PC-3 (cell line): ENCODE data around the gene CIB4. TPM values are rescaled to one million over a fixed set of nuclear protein-coding genes. Genes with fewer than 3 reads are reported as not detected.

ENCODE experiments used
- ATAC-seq: fragments of 200-7000 bp; cut with Tn5 transposase; 2 replicates; pipeline ENCODE4 v1.9.1; 2020; ENCODE audit warnings: mild to moderate bottlenecking, moderate library complexity
- BruUV-seq: library from RNA; stranded (reverse); fragments of 400-500 nt; replicated peaks from 2 replicates; lab custom pipeline; 2021; lab: Mats Ljungman, UMichigan
- CTCF ChIA-PET: fragments of 300-600 bp; sonication (Branson Sonifier 250); formaldehyde crosslinking; loops from one replicate; lab custom pipeline; 2022; ENCODE audit warnings: antibody characterized with exemption; lab: Charles Lee
- POLR2A ChIA-PET: fragments of 300-600 bp; sonication (Branson Sonifier 250); formaldehyde crosslinking; loops from one replicate; lab custom pipeline; 2022; ENCODE audit warnings: antibody characterized with exemption; ENCODE audit not compliant: unreplicated experiment; lab: Charles Lee
- DNase-seq: peaks from one replicate; pipeline ENCODE4 v3.0.0-alpha.2; 2015
- H2AFZ ChIP-seq: fragments of 300-600 bp; sonication (generic); 2 replicates; pipeline ENCODE4 v1.6.0; 2016; ENCODE audit warnings: antibody characterized with exemption, low read length
- H3F3A ChIP-seq: fragments of 300-600 bp; sonication (generic); one replicate; pipeline ENCODE4 v1.6.0; 2017; ENCODE audit warnings: antibody characterized with exemption, low read length, control low read depth, mild to moderate bottlenecking; ENCODE audit not compliant: unreplicated experiment
- H3K27ac ChIP-seq: fragments of 300-600 bp; sonication (generic); 2 replicates; pipeline ENCODE4 v1.5.1; 2016; ENCODE audit warnings: mild to moderate bottlenecking, low read length
- H3K27me3 ChIP-seq: fragments of 300-600 bp; sonication (generic); 2 replicates; pipeline ENCODE4 v1.6.1; 2016; ENCODE audit warnings: low read length, mixed read lengths
- H3K36me3 ChIP-seq: fragments of 300-600 bp; sonication (generic); 2 replicates; pipeline ENCODE4 v1.6.1; 2016; ENCODE audit warnings: low read depth, mixed run types, low read length, mixed read lengths
- H3K4me1 ChIP-seq: fragments of 300-600 bp; sonication (generic); 2 replicates; pipeline ENCODE4 v1.5.1; 2016; ENCODE audit warnings: low read length; ENCODE audit not compliant: insufficient read depth
- H3K4me2 ChIP-seq: fragments of 300-600 bp; sonication (generic); 2 replicates; pipeline ENCODE4 v1.6.0; 2016; ENCODE audit warnings: low read length
- H3K4me3 ChIP-seq: fragments of 300-600 bp; sonication (generic); 2 replicates; pipeline ENCODE4 v1.5.1; 2016; ENCODE audit warnings: mild to moderate bottlenecking, low read length, mixed read lengths
- H3K79me2 ChIP-seq: fragments of 300-600 bp; sonication (generic); 2 replicates; pipeline ENCODE4 v1.6.1; 2017; ENCODE audit warnings: low read length, mixed read lengths
- H3K9ac ChIP-seq: fragments of 300-600 bp; sonication (generic); 2 replicates; pipeline ENCODE4 v1.6.0; 2016; ENCODE audit warnings: mild to moderate bottlenecking, low read length
- H3K9me2 ChIP-seq: fragments of 300-600 bp; sonication (generic); replicated peaks from 2 replicates; pipeline ENCODE4 v1.6.1; 2016; ENCODE audit warnings: mixed run types, low read length, mixed read lengths
- H3K9me3 ChIP-seq: fragments of 300-600 bp; sonication (generic); 2 replicates; pipeline ENCODE4 v1.6.1; 2016; ENCODE audit warnings: low read length, mixed read lengths
- H4K20me1 ChIP-seq: fragments of 300-600 bp; sonication (generic); 2 replicates; pipeline ENCODE4 v1.6.1; 2016; ENCODE audit warnings: low read length, mixed read lengths
- CTCF ChIP-seq: fragments of 300-600 bp; sonication (generic); conservative IDR thresholded peaks from 2 replicates; pipeline ENCODE4 v1.5.1; 2017; ENCODE audit warnings: antibody characterized with exemption, low read depth, mild to moderate bottlenecking, low read length
- EZH2 ChIP-seq: fragments of 300-600 bp; sonication (generic); IDR thresholded peaks from one replicate; pipeline ENCODE4 v1.6.1; 2017; ENCODE audit warnings: antibody characterized with exemption, mild to moderate bottlenecking, low read length; ENCODE audit not compliant: unreplicated experiment
- EZH2phosphoT487 ChIP-seq: fragments of 300-600 bp; sonication (generic); IDR thresholded peaks from 2 replicates; pipeline ENCODE4 v1.6.1; 2018; ENCODE audit warnings: mild to moderate bottlenecking, antibody characterized with exemption, low read length, borderline replicate concordance
- intact Hi-C: fragments of 100-400 bp; cut with micrococcal nuclease; formaldehyde crosslinking; loops from 2 replicates; pipeline ENCODE4 v1.9.0; 2023
- total RNA-seq: library from RNA; depleted of rRNA; stranded (reverse); fragments of >200 nt; gene quantifications from 2 replicates; pipeline ENCODE4 v1.2.3, GENCODE V29; 2014

The CIB4 gene
- total RNA-seq, 1 experiment from 2014 or later, result not detected

DNA sequence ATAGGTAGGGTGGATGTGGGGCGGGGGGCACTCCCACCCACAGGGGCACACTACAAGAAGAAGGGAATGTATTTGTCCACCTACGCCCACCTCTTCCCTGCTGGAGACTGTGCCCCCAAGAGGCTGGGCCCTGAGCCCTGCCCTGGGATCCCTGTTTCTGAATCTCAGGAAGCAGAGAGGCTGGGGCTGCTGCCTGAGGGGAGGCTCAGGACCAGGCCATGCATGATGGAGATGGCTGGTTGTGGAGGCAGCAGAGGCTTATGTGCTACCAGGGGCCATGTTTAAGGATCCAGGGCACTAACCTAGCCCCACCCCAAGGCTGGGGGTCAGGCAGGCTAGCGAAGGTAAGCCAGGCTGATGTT, 82.1 kb downstream of the CIB4 start:
- ChIA-PET POLR2A (no interaction called here), CTCF (no interaction called here)
- Histone ChIP-seq H3K36me3 (no peaks in the 10 kb centered on the region), H3F3A (no peaks in the 10 kb centered on the region), H2AFZ (no peak overlapping the region), H3K27ac (no peak overlapping the region), H3K4me1 (peaks cover 10% of the 10 kb centered on the region; the same call in 1 of the 2 replicates), H3K9me3 (no peaks in the 10 kb centered on the region), H4K20me1 (no peaks in the 10 kb centered on the region), H3K79me2 (no peaks in the 10 kb centered on the region), H3K4me2 (no peak overlapping the region), H3K4me3 (no peak overlapping the region), H3K9ac (no peak overlapping the region), H3K27me3 (peaks cover 82% of the 10 kb centered on the region), H3K9me2 (no peaks in the 10 kb centered on the region)
- TF ChIP-seq EZH2 (no peak), EZH2phosphoT487 (no peak), CTCF (no peak)
- no peak for ATAC-seq
- no TSS peak for BruUV-seq
- no peak for DNase-seq
- intact Hi-C loops, result no loop called here

- H3K9me2 ChIP-seq, result no peaks in the 10 kb centered on the region
- POLR2A ChIA-PET, result no interaction called here
- no peaks in the 10 kb centered on the region for H3F3A ChIP-seq
- no peak for ATAC-seq
- H3K4me1 ChIP-seq, result peaks cover 10% of the 10 kb centered on the region; the same call in 1 of the 2 replicates
- no peak overlapping the region for H3K4me3 ChIP-seq
- no peaks in the 10 kb centered on the region for H3K79me2 ChIP-seq
- H3K27ac ChIP-seq, result no peak overlapping the region
- no peak overlapping the region for H3K9ac ChIP-seq
- H3K4me2 ChIP-seq, result no peak overlapping the region
- no TSS peak for BruUV-seq
- DNase-seq, result no peak
- TF ChIP-seq EZH2phosphoT487 (no peak), CTCF (no peak), EZH2 (no peak)
- H4K20me1 ChIP-seq, result no peaks in the 10 kb centered on the region
- H3K27me3 ChIP-seq, result peaks cover 76% of the 10 kb centered on the region
- CTCF ChIA-PET, result no interaction called here
- H3K9me3 ChIP-seq, result no peaks in the 10 kb centered on the region
- H2AFZ ChIP-seq, result no peak overlapping the region
- intact Hi-C loops, result no loop called here
- H3K36me3 ChIP-seq, result no peaks in the 10 kb centered on the region
Measured at GRCh38 chr2:26558271-26559043, 82.7 kb downstream of the CIB4 start.

DNA sequence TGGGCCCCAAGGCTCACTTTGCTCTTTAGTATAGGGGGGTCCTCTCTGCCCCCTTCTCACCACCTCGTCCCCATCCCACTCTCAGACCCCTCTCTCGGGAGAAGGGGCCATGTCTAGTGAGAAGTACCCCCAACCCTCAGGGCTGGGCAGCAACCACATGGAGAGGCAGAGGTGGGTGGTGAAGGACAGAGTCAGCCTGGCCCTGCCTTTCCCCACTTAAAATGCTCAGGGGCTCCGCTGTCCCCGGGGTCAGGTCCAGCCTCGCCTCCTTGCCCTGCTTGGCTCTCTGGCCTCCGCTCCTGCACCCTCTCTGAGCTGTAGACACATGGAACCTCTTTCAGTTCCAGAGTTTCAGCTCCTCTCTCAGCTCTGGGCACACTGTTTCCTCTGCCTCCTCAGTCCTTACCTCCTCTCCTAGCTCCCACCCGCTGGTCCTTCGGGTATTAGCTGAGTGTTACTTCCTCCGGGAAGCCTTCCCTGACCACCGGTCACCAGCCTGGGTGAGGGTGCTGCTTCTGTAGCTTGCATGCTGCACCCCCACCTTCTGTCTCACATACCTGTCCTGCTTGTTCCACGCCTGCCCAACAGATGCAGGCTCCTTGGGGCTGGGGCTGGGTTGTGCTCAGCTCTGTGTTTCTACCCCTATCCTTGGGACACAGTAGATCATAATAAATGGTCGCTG, 83.8 kb downstream of the CIB4 start:
- ATAC-seq, result no peak
- no peaks in the 10 kb centered on the region for H3F3A ChIP-seq
- no peaks in the 10 kb centered on the region for H3K9me3 ChIP-seq
- no peak overlapping the region for H3K4me3 ChIP-seq
- no peak for DNase-seq
- no peaks in the 10 kb centered on the region for H4K20me1 ChIP-seq
- no TSS peak for BruUV-seq
- CTCF ChIA-PET, result no interaction called here
- no peaks in the 10 kb centered on the region for H3K36me3 ChIP-seq
- TF ChIP-seq EZH2phosphoT487 (no peak), CTCF (no peak), EZH2 (no peak)
- no peaks in the 10 kb centered on the region for H3K9me2 ChIP-seq
- POLR2A ChIA-PET, result no interaction called here
- no peak overlapping the region for H3K27ac ChIP-seq
- H3K79me2 ChIP-seq, result no peaks in the 10 kb centered on the region
- H2AFZ ChIP-seq, result no peak overlapping the region
- H3K9ac ChIP-seq, result no peak overlapping the region
- peaks cover 65% of the 10 kb centered on the region for H3K27me3 ChIP-seq
- intact Hi-C loops, result no loop called here
- H3K4me2 ChIP-seq, result no peak overlapping the region
- 0 out of 2 replicates have a peak, but pooled peaks cover 4% of the 10 kb centered on the region for H3K4me1 ChIP-seq
